ENCODE results near the gene TNRC6B.
A peak's percentile ranks its signal among the peaks of the same experiment; 100 is the strongest.

Gene TNRC6B

DNA sequence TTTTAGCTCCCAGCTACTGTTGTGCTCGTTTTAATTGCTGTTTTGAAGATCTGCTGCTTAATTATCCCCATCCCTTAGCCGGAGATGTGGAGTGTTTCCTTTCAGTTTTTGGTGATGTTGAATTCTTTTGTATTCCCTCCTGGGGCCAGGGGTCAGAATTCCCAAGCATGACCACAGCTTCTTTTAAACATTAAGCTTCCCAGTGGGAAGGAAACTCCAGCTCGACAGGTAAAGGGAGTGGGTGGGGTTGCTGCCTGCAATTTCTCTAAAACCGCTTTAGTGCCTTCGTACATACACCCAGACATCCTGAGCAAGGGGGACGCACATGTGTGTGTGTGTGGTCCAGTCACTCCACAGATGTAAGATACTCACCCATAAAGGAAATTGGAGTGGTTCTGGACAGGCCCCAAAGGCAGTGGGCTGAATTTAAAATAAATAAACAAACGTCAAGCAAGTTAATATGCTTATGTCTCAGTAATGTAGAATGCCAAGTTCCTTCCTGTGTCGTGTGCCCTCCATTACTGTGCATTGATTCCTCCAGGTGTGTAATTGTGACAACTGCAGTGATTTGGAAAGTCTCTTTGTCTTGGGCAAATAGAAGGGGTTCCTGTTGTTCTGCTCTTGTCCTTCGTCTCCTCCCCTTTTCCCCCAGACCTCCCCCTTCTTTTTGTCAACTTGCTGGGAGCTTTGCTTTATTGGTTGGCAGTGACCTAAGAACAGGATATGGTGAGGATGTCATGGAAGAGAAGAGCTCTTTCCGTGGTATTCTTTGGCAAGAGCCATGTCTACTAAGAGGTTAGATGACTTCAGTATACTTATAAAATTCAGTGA lies 149.4 kb downstream of the TNRC6B start:
- TF ChIP-seq CTCF (IDR thresholded peaks at IDR 0.05; ENCODE audit: low read depth, low read length), result no peak
- H3K4me3 ChIP-seq (replicated peaks in 1 of 2; ENCODE audit: low read depth in 2 of 2, low read length in 2 of 2), result no peak overlapping the region
- DNase-seq (ENCODE audit: low read depth in 2 of 2), result peak; percentile 21 to 49

DNA sequence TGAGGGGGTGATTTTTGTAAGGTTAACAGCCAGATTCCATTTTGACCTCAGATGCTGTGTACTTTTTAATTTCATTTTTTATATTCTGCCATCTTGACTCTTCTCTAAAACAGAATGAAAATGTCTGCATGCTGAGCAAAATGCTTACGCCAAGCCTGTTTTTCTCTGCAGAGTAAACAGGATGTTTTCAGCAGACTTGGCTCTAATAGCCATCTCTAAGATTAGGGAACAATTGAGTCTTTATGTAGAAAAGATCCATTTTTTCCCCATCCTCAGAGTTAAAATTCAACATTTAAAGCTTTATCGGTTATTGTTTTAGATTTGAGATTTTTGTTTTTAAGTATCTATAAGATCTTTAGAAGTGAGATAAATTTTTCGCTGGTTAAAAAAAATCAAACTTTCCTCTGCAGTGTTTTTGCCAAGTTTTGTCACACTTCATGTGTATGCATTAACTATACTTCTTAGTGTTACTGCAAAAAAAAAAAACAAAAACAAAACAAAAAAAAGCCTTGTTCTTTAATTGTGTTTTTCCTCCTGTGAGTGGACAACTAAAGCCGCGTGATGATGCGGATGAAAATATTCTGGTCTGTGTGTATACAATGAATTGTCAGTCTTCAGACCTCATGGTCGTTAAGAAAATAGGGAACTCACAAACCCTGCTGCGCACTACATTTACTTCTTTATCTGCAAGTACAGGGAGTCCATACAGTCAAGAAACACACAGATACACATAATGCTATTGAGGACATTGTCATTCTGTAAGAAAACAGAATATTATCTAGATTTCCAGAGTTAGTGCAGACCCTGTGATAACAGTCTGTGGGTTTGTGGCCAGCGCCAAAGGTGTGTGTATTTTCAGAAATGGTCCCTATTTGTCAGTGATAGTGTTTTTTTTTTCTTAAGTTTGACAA lies 151.1 kb downstream of the TNRC6B start:
- TF ChIP-seq CTCF (IDR thresholded peaks at IDR 0.05; ENCODE audit: low read depth, low read length), result no peak
- no peak for DNase-seq (ENCODE audit: low read depth in 2 of 2)
- no peak overlapping the region for H3K4me3 ChIP-seq (replicated peaks in 1 of 2; ENCODE audit: low read depth in 2 of 2, low read length in 2 of 2)

GRCh38 chr22:40329466-40329865 lies 151.7 kb downstream of the TNRC6B start:
- TF ChIP-seq CTCF (IDR thresholded peaks at IDR 0.05; ENCODE audit: low read depth, low read length), result no peak
- no peak overlapping the region for H3K4me3 ChIP-seq (replicated peaks in 1 of 2; ENCODE audit: low read depth in 2 of 2, low read length in 2 of 2)
- no peak for DNase-seq (ENCODE audit: low read depth in 2 of 2)

GRCh38 chr22:40330086-40330485 lies 152.4 kb downstream of the TNRC6B start:
- H3K4me3 ChIP-seq (replicated peaks in 1 of 2; ENCODE audit: low read depth in 2 of 2, low read length in 2 of 2), result no peak overlapping the region
- DNase-seq (ENCODE audit: low read depth in 2 of 2), result no peak
- no peak for TF ChIP-seq CTCF (IDR thresholded peaks at IDR 0.05; ENCODE audit: low read depth, low read length)

DNA sequence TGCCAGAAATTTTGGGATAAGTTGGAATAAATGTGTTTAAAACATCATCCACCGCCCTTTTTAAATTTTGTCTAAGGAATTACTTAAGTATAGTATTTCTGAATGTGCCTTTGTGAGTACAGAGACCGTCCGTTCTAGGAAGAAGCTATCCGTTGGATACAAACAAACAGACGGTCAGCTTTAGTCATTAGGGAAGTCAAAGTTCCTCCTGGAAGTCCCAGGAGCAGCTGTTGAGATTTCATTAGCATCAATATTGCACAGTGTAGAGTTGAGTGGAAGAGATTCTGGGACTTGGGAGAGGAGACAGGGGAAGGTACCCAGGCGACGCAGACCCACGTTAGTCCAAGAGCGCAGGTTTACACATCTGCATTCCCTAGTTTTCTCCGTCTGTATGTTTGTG lies 152.9 kb downstream of the TNRC6B start:
- H3K4me3 ChIP-seq (replicated peaks in 1 of 2; ENCODE audit: low read depth in 2 of 2, low read length in 2 of 2), result no peak overlapping the region
- no peak for TF ChIP-seq CTCF (IDR thresholded peaks at IDR 0.05; ENCODE audit: low read depth, low read length)
- DNase-seq (ENCODE audit: low read depth in 2 of 2), result no peak

DNA sequence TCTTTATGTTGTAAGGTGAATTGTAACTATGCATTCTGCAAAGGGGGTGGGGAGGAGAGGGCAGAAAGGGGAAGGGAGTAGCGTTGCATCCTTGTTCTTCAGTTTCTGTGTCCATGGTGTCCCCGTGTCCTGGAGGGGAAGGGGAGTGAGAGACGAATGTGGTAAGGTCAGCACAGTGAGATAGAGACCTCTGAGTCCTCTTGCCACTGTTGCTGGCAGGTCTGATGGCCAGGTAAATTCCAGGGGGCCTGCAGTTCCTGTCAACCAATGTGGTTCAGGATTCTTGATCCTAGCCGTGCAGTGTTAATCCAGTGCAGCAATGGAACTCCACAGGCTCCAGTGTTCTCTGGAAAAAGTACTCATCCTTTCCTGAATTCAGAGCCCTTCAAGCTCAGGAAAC lies 154.0 kb downstream of the TNRC6B start:
- no peak overlapping the region for H3K4me3 ChIP-seq (replicated peaks in 1 of 2; ENCODE audit: low read depth in 2 of 2, low read length in 2 of 2)
- TF ChIP-seq CTCF (IDR thresholded peaks at IDR 0.05; ENCODE audit: low read depth, low read length), result no peak
- DNase-seq (ENCODE audit: low read depth in 2 of 2), result no peak

Data from cardiac fibroblast (primary cell).